Measurements from ENCODE around the gene HS6ST2.

Gene HS6ST2

GRCh38 chrX:132665676-132666075 is 292.8 kb downstream of the HS6ST2 start:
- no peak overlapping the region for H3K27ac ChIP-seq
- TF ChIP-seq, protein P1, sequence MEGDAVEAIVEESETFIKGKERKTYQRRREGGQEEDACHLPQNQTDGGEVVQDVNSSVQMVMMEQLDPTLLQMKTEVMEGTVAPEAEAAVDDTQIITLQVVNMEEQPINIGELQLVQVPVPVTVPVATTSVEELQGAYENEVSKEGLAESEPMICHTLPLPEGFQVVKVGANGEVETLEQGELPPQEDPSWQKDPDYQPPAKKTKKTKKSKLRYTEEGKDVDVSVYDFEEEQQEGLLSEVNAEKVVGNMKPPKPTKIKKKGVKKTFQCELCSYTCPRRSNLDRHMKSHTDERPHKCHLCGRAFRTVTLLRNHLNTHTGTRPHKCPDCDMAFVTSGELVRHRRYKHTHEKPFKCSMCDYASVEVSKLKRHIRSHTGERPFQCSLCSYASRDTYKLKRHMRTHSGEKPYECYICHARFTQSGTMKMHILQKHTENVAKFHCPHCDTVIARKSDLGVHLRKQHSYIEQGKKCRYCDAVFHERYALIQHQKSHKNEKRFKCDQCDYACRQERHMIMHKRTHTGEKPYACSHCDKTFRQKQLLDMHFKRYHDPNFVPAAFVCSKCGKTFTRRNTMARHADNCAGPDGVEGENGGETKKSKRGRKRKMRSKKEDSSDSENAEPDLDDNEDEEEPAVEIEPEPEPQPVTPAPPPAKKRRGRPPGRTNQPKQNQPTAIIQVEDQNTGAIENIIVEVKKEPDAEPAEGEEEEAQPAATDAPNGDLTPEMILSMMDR (conservative IDR thresholded peaks at IDR 0.05) = no peak

DNA sequence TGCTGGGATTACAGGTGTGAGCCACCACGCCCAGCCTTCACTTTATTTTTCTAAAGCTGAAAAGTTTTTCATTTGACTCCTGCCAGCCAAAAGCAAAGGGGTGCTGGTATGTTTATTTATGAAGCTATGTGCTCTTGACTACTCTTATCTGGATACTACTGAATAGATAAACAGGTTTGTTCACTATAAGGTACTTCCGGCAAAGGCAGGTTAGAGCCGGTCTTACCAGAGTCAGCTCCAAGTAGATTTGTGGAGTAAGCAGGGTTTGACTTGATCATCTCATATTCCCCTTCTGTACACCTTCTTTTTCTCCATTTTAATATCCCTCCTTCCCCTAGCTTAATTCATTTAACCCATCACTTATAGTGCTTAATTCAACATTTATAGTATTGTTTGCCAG is 294.2 kb downstream of the HS6ST2 start:
- TF ChIP-seq, protein P1 (conservative IDR thresholded peaks at IDR 0.05) = no peak
- H3K27ac ChIP-seq = no peak overlapping the region; the same call in 1 of the 2 replicates

DNA sequence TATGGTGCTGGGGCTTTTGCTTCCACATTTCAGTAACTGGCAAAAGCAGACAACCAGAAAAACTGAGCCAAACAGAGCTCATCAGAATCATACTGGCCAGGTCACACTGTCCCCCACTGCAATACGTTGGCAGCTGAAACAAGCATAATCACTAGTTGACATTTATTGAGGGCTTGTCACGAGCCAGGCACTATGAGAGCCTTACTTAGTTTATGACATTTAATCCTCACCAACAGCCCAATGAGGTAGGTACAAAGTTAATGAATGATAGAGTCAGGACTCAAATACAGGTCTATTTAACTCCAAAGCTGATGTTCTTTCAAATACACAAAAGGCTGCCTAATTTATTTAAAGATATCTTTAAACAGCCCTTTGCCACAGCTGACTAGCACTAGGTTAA is 295.6 kb downstream of the HS6ST2 start:
- TF ChIP-seq, protein P1 (conservative IDR thresholded peaks at IDR 0.05) = no peak
- no peak overlapping the region for H3K27ac ChIP-seq

DNA sequence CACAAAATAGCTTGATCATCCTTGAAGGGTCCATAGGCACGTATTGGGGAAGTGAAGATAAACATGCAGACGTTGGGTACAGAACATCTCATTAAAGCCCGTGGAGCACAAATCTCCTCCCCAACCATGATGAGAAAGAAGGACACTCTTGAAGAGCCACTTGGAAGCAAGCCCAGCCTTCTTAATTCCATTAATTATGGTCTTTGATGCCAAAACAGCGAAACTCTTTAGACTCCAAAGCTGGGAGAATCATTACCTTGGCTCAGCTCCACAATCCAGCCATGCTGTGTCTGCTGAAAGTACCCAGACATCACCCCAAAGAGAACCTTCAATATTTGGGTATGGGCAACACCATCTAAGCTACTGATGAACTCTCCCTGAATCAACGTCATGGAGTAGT is 300.6 kb downstream of the HS6ST2 start:
- H3K27ac ChIP-seq = no peak overlapping the region
- TF ChIP-seq, protein P1 (conservative IDR thresholded peaks at IDR 0.05) = no peak

- TF ChIP-seq, protein P1 (conservative IDR thresholded peaks at IDR 0.05) = no peak
- no peak overlapping the region for H3K27ac ChIP-seq
Observed at GRCh38 chrX:132652871-132653270, 305.6 kb downstream of the HS6ST2 start.

DNA sequence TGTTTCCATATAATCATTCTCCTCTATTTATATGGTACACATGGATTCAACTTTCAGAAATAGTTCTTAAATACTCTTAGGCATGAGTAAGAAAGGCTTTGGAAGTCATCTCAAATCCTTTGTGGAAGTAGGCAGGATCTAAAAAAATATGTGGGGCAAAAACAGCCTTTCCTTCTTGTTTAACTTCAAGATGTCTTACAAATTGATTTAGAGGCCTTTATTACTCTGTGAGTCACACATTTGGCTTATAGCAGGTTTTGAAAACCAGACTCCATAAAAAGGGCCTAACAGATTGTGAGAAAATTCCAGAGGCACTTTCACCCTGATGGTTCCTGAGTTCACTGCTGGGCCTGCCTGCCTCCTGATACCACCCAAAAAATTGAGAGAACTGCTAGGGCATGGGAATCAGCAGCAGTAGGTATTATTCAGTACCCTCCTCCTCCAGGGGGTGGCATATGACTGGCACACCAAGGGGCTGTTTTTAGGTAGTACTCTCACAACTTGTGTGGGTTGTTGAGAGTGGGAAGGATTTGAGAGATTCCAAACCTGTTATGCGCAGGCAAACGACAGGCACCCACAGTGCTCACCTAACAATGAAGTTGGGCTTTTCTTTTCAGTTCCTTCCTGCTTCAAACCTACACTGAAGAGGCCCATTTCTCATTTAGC is 306.9 kb downstream of the HS6ST2 start:
- TF ChIP-seq, protein P1 (conservative IDR thresholded peaks at IDR 0.05) = no peak
- H3K27ac ChIP-seq = no peak overlapping the region

DNA sequence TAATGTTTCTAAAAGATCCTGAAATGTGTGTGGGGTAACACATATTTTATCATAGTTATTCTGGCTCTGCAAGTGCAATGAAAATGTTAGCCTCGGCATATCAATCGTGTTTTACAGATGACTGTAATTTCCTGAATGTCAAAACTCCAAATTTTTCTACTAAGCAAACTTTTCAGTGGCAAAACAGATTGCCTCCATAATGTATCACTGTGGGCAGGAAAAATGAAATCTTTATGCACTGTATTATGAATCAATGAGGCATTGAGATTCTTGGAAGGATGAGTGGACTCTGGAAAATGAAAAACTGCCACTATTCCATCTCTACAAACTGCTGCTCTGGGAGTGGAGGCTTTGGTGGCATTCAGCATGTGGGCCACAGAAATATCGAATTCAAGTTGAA is 309.5 kb downstream of the HS6ST2 start:
- TF ChIP-seq, protein P1 (conservative IDR thresholded peaks at IDR 0.05) = no peak
- no peak overlapping the region for H3K27ac ChIP-seq
